ENCODE results near the gene CD99L2.

The CD99L2 gene

GRCh38 chrX:150863191-150863590 is 35.3 kb downstream of the CD99L2 start:
- peaks cover 0 to 9% of the 10 kb centered on the region in 2 donors for H3K4me1 Mint-ChIP-seq (ENCODE audit: low read depth in 2 of 2)
- H3K9me3 Mint-ChIP-seq, result no peaks in the 10 kb centered on the region

GRCh38 chrX:150857453-150857852 is 41.0 kb downstream of the CD99L2 start:
- no peak overlapping the region for H3K4me3 Mint-ChIP-seq
- H3K27me3 Mint-ChIP-seq, result no peaks in the 10 kb centered on the region
- no peak for DNase-seq
- no peaks in the 10 kb centered on the region for H3K36me3 Mint-ChIP-seq (ENCODE audit: insufficient read depth)
- H3K4me1 Mint-ChIP-seq (ENCODE audit: low read depth in 2 of 2), result peaks cover 4 to 8% of the 10 kb centered on the region in 2 donors
- ATAC-seq (replicated peaks), result no peak
- H3K27ac Mint-ChIP-seq, result no peak overlapping the region
- peaks cover 4 to 11% of the 10 kb centered on the region in 2 donors for H3K9me3 Mint-ChIP-seq

More at GRCh38 chrX:150863191-150863590, 35.3 kb downstream of the CD99L2 start:
- Mint-ChIP-seq H3K27me3 (no peaks in the 10 kb centered on the region), H3K4me3 (no peak overlapping the region), H3K36me3 (ENCODE audit: insufficient read depth) (peaks cover 4% of the 10 kb centered on the region), H3K27ac (no peak overlapping the region)
- DNase-seq, result no peak
- no peak for ATAC-seq (replicated peaks)

GRCh38 chrX:150856785-150857184 is 41.7 kb downstream of the CD99L2 start:
- Mint-ChIP-seq H3K27me3 (no peaks in the 10 kb centered on the region), H3K4me3 (no peak overlapping the region), H3K27ac (no peak overlapping the region), H3K4me1 (ENCODE audit: low read depth in 2 of 2) (peaks cover 7 to 9% of the 10 kb centered on the region in 2 donors), H3K36me3 (ENCODE audit: insufficient read depth) (no peaks in the 10 kb centered on the region), H3K9me3 (peaks cover 4 to 11% of the 10 kb centered on the region in 2 donors)
- DNase-seq, result no peak
- no peak for ATAC-seq (replicated peaks)

- Mint-ChIP-seq H3K27me3 (no peaks in the 10 kb centered on the region), H3K36me3 (ENCODE audit: insufficient read depth) (no peaks in the 10 kb centered on the region), H3K4me3 (no peak overlapping the region), H3K27ac (no peak overlapping the region), H3K4me1 (ENCODE audit: low read depth in 2 of 2) (peaks cover 9 to 10% of the 10 kb centered on the region in 2 donors), H3K9me3 (peaks cover 4 to 11% of the 10 kb centered on the region in 2 donors)
- DNase-seq (no peak), ATAC-seq (replicated peaks) (no peak)
Observed at GRCh38 chrX:150856101-150856500, 42.4 kb downstream of the CD99L2 start.

GRCh38 chrX:150854856-150855255 is 43.6 kb downstream of the CD99L2 start:
- Mint-ChIP-seq H3K27me3 (no peaks in the 10 kb centered on the region), H3K36me3 (ENCODE audit: insufficient read depth) (no peaks in the 10 kb centered on the region)
- no peak for ATAC-seq (replicated peaks)

GRCh38 chrX:150849996-150850720 is 48.3 kb downstream of the CD99L2 start:
- ATAC-seq (replicated peaks), result no peak
- H3K36me3 Mint-ChIP-seq (ENCODE audit: insufficient read depth), result no peaks in the 10 kb centered on the region
- no peaks in the 10 kb centered on the region for H3K27me3 Mint-ChIP-seq
- H3K9me3 Mint-ChIP-seq, result no peaks in the 10 kb centered on the region
- H3K27ac Mint-ChIP-seq, result no peak overlapping the region
- no peak overlapping the region for H3K4me3 Mint-ChIP-seq
- H3K4me1 Mint-ChIP-seq (ENCODE audit: low read depth in 2 of 2), result peaks cover 12% of the 10 kb centered on the region in 2 donors
- DNase-seq, result no peak

More at GRCh38 chrX:150854856-150855255, 43.6 kb downstream of the CD99L2 start:
- Mint-ChIP-seq H3K4me1 (ENCODE audit: low read depth in 2 of 2) (peaks cover 9 to 10% of the 10 kb centered on the region in 2 donors), H3K9me3 (peaks cover 4 to 11% of the 10 kb centered on the region in 2 donors), H3K4me3 (no peak overlapping the region), H3K27ac (no peak overlapping the region)
- DNase-seq, result no peak

- Mint-ChIP-seq H3K4me3 (no peak overlapping the region), H3K9me3 (no peaks in the 10 kb centered on the region), H3K4me1 (ENCODE audit: low read depth in 2 of 2) (peaks cover 12% of the 10 kb centered on the region in 2 donors), H3K27me3 (no peaks in the 10 kb centered on the region), H3K27ac (no peak overlapping the region), H3K36me3 (ENCODE audit: insufficient read depth) (no peaks in the 10 kb centered on the region)
- no peak for DNase-seq
- no peak for ATAC-seq (replicated peaks)
Observed at GRCh38 chrX:150849486-150849885, 49.0 kb downstream of the CD99L2 start.

- ATAC-seq (replicated peaks) (no peak), DNase-seq (no peak)
- H3K27ac Mint-ChIP-seq, result no peak overlapping the region
- H3K9me3 Mint-ChIP-seq, result no peaks in the 10 kb centered on the region
- no peaks in the 10 kb centered on the region for H3K27me3 Mint-ChIP-seq
- H3K36me3 Mint-ChIP-seq (ENCODE audit: insufficient read depth), result no peaks in the 10 kb centered on the region
- peaks cover 12% of the 10 kb centered on the region in 2 donors for H3K4me1 Mint-ChIP-seq (ENCODE audit: low read depth in 2 of 2)
- H3K4me3 Mint-ChIP-seq, result no peak overlapping the region
Observed at GRCh38 chrX:150848914-150849365, 49.5 kb downstream of the CD99L2 start.

- Mint-ChIP-seq H3K27ac (no peak overlapping the region), H3K36me3 (ENCODE audit: insufficient read depth) (no peaks in the 10 kb centered on the region)
Observed at GRCh38 chrX:150847088-150847487, 51.4 kb downstream of the CD99L2 start.

GRCh38 chrX:150846130-150846529 is 52.3 kb downstream of the CD99L2 start:
- Mint-ChIP-seq H3K27ac (no peak overlapping the region), H3K4me3 (no peak overlapping the region), H3K36me3 (ENCODE audit: insufficient read depth) (no peaks in the 10 kb centered on the region), H3K9me3 (no peaks in the 10 kb centered on the region), H3K4me1 (ENCODE audit: low read depth in 2 of 2) (peaks cover 6 to 11% of the 10 kb centered on the region in 2 donors), H3K27me3 (no peaks in the 10 kb centered on the region)
- DNase-seq (no peak), ATAC-seq (replicated peaks) (no peak)

More at GRCh38 chrX:150847088-150847487, 51.4 kb downstream of the CD99L2 start:
- Mint-ChIP-seq H3K27me3 (no peaks in the 10 kb centered on the region), H3K4me3 (no peak overlapping the region), H3K4me1 (ENCODE audit: low read depth in 2 of 2) (peaks cover 9 to 11% of the 10 kb centered on the region in 2 donors), H3K9me3 (no peaks in the 10 kb centered on the region)
- DNase-seq (no peak), ATAC-seq (replicated peaks) (no peak)

GRCh38 chrX:150845091-150845490 is 53.4 kb downstream of the CD99L2 start:
- Mint-ChIP-seq H3K27ac (no peak overlapping the region), H3K9me3 (no peaks in the 10 kb centered on the region), H3K36me3 (ENCODE audit: insufficient read depth) (no peaks in the 10 kb centered on the region), H3K27me3 (no peaks in the 10 kb centered on the region), H3K4me3 (no peak overlapping the region), H3K4me1 (ENCODE audit: low read depth in 2 of 2) (peaks cover 6 to 11% of the 10 kb centered on the region in 2 donors)
- no peak for ATAC-seq (replicated peaks)
- no peak for DNase-seq

- Mint-ChIP-seq H3K27ac (no peak overlapping the region), H3K9me3 (no peaks in the 10 kb centered on the region), H3K36me3 (ENCODE audit: insufficient read depth) (no peaks in the 10 kb centered on the region), H3K27me3 (no peaks in the 10 kb centered on the region), H3K4me1 (ENCODE audit: low read depth in 2 of 2) (peaks cover 6 to 11% of the 10 kb centered on the region in 2 donors), H3K4me3 (no peak overlapping the region)
- ATAC-seq (replicated peaks) (no peak), DNase-seq (no peak)
Observed at GRCh38 chrX:150844016-150844415, 54.5 kb downstream of the CD99L2 start.

- Mint-ChIP-seq H3K36me3 (ENCODE audit: insufficient read depth) (no peaks in the 10 kb centered on the region), H3K9me3 (no peaks in the 10 kb centered on the region), H3K27me3 (no peaks in the 10 kb centered on the region), H3K4me1 (ENCODE audit: low read depth in 2 of 2) (peaks cover 3% of the 10 kb centered on the region in 2 donors), H3K27ac (no peak overlapping the region), H3K4me3 (no peak overlapping the region)
- no peak for DNase-seq
- no peak for ATAC-seq (replicated peaks)
Observed at GRCh38 chrX:150842198-150842685, 56.2 kb downstream of the CD99L2 start.

Measured in effector memory CD8-positive, alpha-beta T cell (primary cell).